GM21381 (cell line): ENCODE data around the gene VPS39.

ENCODE experiments used
- ATAC-seq: cut with Tn5 transposase; IDR thresholded peaks from one replicate; pipeline ENCODE4 v1.9.1; 2021; ENCODE audit warnings: mild to moderate bottlenecking, moderate library complexity; ENCODE audit not compliant: unreplicated experiment

The VPS39 gene

DNA sequence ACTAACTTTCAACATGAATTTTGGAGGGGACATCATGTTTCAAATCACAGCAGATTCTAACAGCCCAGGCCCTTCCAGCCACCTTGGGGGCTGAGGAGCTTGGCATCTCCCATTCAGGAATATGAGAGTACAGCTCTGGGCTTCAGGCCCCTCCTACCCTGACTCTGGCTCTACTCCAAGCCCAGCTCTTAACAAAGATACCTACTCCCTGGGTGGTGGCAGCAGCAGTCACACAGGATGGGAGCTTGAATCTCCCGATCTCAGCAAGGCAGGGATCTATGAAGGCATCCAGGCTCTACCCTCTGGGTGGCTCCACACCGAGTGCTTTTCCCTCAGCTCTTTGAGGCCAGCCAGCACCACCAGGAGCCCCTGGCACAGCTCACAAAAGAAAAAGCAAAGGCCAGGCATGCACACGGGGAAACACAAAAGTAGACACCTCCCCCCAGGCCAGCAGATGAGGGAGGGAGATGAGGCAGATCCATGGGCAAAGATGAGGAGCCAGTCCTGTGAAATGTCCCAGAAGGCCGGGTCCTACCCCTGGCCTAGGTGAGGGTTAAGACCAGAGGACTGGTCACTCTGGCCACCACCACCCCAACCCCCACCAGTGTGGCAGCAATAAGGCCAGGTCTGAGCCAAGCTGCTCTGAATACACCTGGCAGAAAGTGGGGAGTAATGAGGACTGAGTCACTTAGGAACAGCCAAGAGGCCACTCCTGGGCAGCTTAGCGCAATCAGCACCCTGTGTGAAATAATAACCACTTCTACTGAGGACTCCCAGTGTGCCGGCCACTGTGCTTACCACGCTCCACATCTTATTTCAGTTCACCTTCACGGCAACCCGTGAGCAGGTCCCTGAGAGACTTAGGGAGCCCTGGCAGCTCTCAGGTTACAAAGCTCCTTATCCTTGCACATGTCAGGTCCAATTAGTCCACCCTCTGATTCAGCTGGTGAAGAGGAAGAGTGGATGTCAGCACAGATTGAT lies 76.0 kb downstream of the VPS39 start:
- ATAC-seq, result no peak

DNA sequence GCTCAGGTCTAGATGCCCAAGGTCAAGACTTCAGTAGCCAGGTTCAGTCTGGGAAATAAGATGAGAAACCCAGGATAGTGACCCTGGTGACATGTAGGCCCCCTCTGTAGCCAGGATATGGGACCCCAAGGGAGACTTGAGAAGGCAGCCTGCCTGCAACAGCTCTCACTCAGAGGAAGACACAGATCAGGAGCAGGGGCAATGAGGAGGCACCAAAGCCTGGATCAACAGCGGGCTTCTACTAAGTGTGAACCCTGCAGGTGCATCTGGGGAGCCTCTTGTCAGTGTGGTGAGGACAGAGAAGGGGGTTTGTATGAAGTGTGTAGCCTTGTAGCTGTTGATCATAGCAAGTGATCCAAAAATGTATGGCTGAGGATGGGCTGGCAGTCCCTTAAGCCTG lies 77.1 kb downstream of the VPS39 start:
- ATAC-seq, result no peak

DNA sequence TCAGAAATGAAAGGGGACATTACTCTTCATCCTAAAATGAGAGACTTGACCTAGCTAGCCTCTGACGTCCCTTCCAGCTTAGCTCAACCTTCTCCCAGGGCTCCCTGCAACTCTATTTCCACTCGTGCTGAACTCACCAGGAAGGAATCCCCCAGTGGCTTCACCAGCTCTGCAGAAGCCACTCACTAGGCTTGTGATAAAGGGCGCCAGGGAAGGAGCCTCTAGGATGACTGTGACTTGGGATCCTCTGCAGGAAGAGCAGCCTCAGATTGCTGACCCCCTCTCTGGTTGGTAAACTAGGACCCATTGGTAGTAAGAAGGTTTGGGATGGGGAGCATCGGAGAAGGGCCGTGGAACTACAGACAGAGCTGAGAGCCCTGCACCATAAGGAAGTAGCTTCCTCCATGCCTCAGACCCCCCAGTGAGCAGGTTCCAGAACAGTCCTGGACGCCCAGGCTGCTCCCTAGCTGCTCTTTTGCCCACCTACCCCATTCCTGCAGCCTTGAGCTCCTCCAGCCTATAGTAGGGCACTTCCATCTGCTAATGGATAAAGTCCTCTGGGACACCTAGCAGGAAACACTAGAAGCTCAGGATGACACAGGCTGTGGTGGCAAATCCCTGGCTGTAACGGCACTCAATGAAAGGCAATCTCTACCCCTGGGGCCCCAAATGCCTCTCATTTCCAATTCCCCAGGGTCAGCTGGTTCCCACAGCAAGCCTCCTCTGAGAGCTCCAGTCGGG lies 77.7 kb downstream of the VPS39 start:
- ATAC-seq, result no peak

DNA sequence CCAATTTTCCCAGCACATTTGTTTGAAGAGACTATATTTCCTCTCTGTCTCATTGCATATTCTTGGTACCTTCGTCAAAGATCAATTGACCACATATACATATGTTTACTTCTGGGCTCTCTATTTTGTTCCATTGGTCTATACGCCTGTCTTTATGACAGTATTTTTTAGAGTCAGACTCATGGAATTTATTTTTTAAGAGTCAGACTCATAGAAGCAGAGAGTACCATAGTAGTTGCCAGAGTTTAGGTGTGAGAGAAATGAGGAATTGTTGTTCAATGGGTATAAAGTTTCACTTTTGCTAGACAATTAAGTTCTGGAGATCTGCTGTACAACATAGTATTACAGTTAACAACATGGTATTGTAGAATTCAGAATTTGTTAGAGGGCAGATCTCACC lies 78.7 kb downstream of the VPS39 start:
- ATAC-seq, result no peak

DNA sequence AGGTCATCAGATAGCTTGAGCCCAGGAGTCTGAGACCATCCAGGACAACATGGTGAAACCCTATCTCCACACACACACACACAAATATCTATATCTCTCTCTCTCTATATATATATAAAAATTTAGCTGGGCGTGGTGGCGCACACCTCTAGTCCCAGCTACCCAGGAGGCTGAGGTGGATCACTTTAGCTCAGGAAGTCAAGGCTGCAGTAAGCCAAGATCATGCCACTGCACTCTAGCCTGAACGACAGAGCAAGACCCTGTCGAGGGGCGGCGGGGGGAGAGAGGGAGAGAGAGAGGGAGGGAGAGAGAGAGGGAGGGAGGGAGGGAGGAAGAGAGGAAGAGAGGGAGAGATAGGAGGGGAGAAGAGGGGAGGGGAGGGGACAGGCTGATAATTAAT lies 79.6 kb downstream of the VPS39 start:
- ATAC-seq, result no peak

DNA sequence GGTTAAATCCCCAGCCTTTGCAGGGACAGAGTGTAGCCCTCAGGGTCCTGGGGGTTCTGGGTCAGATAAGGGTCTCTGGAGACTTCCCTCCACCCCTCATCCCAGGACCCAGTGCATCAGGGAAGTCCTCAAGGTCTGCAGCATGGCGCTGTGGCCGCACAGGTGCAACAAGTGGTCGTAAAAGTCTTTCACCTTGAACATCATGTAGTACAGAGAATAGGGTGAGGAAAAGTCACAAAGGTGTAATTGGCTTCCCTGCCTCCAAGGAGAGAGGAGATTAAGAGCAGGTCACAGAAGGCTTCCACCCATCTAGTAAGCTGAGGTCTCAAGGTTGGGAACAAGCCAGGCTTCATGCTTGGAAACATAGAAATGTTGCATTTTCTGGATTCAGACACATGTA lies 84.6 kb downstream of the VPS39 start:
- no peak for ATAC-seq

DNA sequence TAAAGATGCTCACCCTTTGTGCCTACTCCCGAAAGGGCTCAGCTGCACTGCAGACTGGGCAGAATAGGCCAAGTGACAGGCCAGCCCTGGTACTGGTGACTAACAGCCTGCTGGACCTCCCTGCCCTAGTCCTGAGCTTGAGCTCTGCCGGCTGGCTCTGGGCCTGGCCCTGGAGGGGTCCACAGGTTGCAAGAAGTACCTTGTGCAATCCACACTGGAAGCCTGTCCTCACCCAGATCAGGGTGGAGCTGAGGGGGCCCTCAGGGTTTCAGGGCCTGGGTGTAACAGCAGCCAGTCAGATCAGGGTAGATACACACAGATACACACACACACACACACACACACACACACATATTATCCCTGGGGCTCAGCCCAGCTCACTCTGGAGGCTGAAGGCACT lies 86.4 kb downstream of the VPS39 start:
- ATAC-seq, result no peak

DNA sequence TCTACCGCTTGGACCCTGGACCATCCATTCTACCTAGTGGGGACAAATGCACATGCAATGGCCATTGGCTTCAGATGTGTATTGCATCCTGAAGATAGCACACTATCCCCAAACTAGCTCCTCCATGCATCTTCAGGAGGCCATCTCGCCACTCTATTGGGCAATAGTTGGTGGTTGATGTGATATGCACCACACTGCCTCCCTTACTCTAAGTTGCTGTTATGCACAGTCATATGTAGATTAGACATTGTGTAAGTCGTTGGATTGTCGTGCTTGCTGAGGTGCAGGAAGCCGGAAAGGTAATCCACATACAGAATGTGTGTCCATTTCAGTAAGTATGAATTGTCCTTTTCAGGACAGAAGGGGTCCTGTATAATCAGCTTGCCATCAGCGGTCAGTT lies 87.1 kb downstream of the VPS39 start:
- ATAC-seq, result no peak

DNA sequence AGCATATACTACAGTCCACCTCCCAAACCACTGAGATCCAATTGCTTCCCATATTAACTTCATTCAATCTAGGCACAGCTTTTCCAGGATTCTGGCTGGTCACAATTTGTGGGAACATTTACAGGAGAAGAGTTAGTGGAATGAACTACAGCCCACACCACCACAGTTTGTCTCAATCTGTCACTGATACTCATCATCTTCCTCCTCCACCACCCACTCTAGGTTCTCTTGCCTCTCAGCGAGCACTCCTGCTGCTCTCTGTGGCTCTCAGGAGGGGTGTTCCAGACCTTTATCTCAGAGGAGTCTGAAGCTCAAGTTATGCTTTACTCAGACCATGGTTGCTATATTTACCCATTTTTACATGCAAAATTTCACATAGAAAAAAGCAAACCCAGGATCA lies 87.8 kb downstream of the VPS39 start:
- no peak for ATAC-seq

DNA sequence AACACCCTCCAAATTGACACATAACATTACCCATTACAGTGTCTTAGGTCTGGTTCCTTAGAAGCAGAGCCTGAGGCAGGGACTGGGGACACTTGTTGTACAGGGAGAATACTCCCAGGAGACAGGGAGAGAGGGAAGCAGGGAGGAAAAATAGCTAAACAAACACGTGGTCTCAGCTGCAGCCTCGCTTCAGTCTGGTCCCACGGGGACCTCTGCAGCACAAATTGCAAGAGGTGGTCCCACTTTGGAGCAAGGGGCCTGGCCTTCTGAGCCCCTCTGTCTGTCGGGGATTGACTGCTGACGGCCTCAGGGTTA lies 88.7 kb downstream of the VPS39 start:
- ATAC-seq, result no peak

DNA sequence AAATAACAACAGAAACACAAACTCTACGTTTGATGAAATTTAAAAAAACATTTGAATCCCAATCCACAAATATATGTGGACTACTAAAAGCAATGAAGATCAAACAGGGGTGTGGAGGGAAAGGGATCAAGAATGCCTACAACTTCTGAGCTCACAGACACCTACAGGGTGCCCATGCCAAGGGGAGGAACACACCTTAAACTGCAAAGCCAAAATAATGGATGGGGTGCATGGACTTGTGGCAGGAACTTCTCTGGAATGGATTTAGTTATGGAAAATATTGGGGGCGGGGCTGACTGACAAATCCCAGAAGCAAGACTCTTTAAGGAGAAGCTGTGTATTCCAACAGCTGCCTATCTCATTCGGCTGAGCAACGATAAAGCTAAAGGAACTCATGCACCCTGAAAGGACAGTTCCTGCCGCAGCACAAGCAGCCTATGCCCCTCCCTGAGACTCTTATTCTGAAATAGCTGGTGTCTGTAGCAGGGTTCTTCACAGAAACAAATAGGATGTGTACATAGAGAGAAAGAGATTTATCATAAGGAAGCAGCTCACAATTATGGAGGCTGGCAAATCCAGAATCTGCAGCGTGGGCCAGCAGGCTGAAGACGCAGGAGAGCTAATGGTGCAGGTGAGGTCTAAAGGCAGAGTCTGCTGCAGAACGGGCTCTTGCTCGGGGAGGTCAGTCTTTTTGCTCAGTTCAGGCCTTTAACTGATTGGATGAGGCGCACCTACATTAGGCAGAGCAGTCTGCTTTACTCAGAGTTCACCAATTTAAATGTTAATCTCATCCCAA lies 89.3 kb downstream of the VPS39 start:
- ATAC-seq, result no peak

DNA sequence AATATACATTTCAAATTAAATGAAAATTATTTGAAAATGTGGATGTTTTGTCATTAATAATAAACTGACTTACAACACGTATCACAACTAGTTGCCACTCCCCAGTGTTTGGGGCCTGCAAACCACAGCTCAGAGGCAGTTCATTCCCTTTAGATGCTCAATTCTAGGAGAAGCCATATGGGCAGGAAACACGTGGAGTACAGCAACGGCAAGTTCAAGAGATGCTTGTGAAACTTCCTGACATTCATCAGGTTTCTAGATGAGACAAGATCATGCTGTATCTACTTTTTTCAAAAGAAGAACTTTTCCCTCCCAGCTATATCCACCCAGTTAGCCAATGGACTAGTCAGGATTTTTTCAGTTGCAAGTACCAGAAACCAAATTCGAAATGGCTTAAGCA lies 96.2 kb downstream of the VPS39 start:
- ATAC-seq, result no peak

DNA sequence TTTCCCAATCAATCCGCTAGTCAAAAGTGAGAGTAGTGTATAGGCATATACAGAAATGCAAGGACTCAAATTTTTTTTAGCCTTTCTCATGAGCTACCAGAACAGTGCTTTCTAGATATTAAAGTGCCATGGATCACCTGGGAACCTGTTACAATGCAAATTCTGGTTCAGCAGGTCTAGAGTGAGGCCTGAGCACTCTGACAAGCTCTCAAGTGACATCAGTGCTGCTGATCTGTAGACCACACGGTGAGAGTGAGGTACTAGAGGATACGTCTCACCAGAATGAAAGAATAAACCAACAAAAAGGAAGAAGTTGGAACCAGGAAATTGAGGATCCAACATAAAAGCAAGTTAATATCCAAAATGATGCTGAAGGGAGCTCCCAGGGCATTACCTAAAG lies 97.7 kb downstream of the VPS39 start:
- no peak for ATAC-seq

DNA sequence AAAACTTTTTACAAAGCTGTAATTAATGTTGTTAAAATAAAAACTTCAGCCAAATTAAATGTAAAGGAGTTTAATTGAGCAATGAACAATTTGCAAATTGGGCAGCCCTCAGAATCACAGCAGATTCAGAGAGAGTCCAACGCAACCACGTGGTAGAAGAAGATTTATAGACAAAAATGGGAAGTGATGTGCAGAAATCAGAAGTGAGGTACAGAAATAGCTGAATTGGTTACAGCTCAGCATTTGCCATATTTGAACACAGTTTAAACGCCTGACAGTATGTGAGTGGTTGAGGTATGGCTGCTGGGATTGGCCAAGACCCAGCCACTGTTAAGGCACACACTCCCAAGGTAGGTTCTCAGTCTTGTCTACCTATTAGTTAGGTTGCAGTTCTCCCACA lies 99.3 kb downstream of the VPS39 start:
- no peak for ATAC-seq
